ENCODE measurements around the gene LAMB4. TPM values are rescaled to one million over a fixed set of nuclear protein-coding genes. Genes with fewer than 3 reads are reported as not detected.

Gene LAMB4
- total RNA-seq, 1 donor from 2014 or later = 18.3 TPM

DNA sequence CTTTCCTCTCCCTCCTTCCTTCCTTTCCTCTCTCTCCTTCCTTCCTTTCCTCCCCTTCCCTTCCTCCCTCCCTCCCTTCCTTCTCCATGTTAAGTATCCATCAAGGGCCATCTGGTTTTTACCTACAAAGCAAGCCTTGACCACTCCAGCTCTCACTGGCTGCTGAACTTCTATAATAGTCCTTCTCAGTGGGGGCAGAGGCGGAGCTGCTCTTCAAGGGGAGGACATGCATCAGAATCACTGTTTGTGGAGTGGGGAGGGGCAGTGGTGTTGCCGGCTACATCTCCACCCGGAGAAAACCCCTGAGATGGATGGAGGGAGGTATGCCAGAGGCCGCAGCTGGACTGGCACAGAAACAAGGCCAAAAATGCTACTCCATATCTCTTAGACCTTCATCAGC lies 153.1 kb downstream of the LAMB4 start:
- H3K27me3 Mint-ChIP-seq (ENCODE audit: low read depth) = no peaks in the 10 kb centered on the region
- peaks cover 49% of the 10 kb centered on the region for H3K36me3 Mint-ChIP-seq
- H3K4me1 Mint-ChIP-seq = peaks cover 38% of the 10 kb centered on the region
- H3K27ac Mint-ChIP-seq = no peak overlapping the region
- H3K4me3 Mint-ChIP-seq = no peak overlapping the region
- TF ChIP-seq, protein P1, sequence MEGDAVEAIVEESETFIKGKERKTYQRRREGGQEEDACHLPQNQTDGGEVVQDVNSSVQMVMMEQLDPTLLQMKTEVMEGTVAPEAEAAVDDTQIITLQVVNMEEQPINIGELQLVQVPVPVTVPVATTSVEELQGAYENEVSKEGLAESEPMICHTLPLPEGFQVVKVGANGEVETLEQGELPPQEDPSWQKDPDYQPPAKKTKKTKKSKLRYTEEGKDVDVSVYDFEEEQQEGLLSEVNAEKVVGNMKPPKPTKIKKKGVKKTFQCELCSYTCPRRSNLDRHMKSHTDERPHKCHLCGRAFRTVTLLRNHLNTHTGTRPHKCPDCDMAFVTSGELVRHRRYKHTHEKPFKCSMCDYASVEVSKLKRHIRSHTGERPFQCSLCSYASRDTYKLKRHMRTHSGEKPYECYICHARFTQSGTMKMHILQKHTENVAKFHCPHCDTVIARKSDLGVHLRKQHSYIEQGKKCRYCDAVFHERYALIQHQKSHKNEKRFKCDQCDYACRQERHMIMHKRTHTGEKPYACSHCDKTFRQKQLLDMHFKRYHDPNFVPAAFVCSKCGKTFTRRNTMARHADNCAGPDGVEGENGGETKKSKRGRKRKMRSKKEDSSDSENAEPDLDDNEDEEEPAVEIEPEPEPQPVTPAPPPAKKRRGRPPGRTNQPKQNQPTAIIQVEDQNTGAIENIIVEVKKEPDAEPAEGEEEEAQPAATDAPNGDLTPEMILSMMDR (IDR thresholded peaks at IDR 0.05; ENCODE audit: unreplicated experiment) = no peak
- DNase-seq (ENCODE audit: low spot score in 2 of 2, unreplicated experiment in 2 of 2) = no peak
- no peaks in the 10 kb centered on the region for H3K9me3 Mint-ChIP-seq

DNA sequence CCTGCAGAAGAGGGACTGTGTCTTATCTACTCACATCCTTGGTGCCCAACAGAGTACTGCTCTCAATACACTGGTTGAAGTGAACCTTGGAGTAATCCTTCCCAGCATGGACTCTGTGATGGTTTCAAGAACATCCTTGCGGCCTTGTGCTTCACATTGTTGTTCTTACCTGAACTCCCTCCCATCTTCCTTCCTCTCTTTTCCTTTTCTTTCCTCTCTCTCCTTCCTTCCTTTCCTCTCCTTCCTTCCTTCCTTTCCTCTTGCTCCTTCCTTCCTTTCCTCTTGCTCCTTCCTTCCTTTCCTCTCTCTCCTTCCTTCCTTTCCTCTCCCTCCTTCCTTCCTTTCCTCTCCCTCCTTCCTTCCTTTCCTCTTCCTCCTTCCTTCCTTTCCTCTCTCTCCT lies 153.5 kb downstream of the LAMB4 start:
- Mint-ChIP-seq H3K36me3 (peaks cover 49% of the 10 kb centered on the region), H3K4me3 (no peak overlapping the region), H3K4me1 (peaks cover 38% of the 10 kb centered on the region), H3K27ac (peak overlapping the region; percentile 10), H3K27me3 (ENCODE audit: low read depth) (no peaks in the 10 kb centered on the region), H3K9me3 (no peaks in the 10 kb centered on the region)
- no peak for DNase-seq (ENCODE audit: low spot score in 2 of 2, unreplicated experiment in 2 of 2)
- TF ChIP-seq, protein P1 (IDR thresholded peaks at IDR 0.05; ENCODE audit: unreplicated experiment) = no peak

DNA sequence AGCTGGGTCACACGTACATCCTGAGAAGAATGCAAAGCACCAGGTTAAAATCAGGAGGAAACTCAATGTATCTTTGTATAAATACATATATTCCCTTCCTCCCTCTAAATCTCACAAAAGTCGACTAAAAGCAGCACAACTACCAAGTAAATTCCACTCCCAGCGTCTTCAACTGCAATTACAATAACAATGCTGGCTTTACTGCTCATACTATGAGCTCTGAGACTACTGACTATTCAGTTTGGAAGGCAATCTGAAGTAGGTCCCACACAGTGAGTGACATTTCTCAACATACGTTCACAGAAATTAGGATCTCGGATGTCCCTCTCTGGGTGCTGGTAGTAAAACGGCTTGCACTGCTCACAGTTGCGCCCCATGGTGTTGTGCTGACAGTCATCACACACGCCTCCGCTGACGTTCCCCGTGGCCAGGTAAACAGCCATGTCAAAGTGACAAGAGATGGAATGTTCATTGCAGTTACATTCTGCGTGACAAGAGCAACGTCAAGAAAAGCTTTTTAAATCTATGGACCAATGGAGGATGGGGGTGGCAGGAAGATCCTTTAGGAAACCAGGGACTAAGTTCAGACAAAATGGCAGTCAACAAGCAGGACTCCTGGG lies 154.7 kb downstream of the LAMB4 start:
- TF ChIP-seq, protein P1 (IDR thresholded peaks at IDR 0.05; ENCODE audit: unreplicated experiment) = no peak
- Mint-ChIP-seq H3K27me3 (ENCODE audit: low read depth) (no peaks in the 10 kb centered on the region), H3K36me3 (peaks cover 50% of the 10 kb centered on the region), H3K4me3 (no peak overlapping the region), H3K4me1 (peaks cover 41% of the 10 kb centered on the region), H3K27ac (peak overlapping the region; percentile 11), H3K9me3 (no peaks in the 10 kb centered on the region)
- no peak for DNase-seq (ENCODE audit: low spot score in 2 of 2, unreplicated experiment in 2 of 2)

DNA sequence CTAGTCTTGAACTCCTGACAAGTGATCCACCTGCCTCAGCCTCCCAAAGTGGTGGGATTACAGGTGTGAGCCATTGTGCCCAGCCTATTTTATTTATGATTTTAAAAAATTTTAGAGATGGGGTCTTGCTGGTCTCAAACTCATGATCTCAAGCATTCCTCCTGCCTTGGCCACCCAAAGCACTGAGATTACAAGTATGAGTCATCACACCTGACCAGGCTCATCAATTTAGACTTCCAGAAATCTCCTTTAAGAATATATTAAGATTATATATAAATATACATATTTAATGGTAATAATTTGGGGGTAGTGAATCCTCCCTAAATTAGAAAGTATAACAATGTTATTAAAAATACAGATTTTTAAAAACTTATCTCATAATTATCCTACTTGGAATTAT lies 156.3 kb downstream of the LAMB4 start:
- H3K27me3 Mint-ChIP-seq (ENCODE audit: low read depth) = no peaks in the 10 kb centered on the region
- H3K36me3 Mint-ChIP-seq = peaks cover 52% of the 10 kb centered on the region
- no peak for DNase-seq (ENCODE audit: low spot score in 2 of 2, unreplicated experiment in 2 of 2)
- no peak overlapping the region for H3K27ac Mint-ChIP-seq
- H3K4me1 Mint-ChIP-seq = peaks cover 36% of the 10 kb centered on the region
- H3K4me3 Mint-ChIP-seq = no peak overlapping the region
- TF ChIP-seq, protein P1 (IDR thresholded peaks at IDR 0.05; ENCODE audit: unreplicated experiment) = no peak
- no peaks in the 10 kb centered on the region for H3K9me3 Mint-ChIP-seq

Other genes with a start within 250 kb of the LAMB4 start
- 58.3 to 61.5 TPM (median 61.4 TPM) in 3 replicates for gene DLD, start 239.2 kb downstream of the LAMB4 start, total RNA-seq
- 556 to 593 TPM (median 584 TPM) in 3 replicates for gene LAMB1, start 127.2 kb downstream of the LAMB4 start, total RNA-seq